GM21619 (cell line): ENCODE measurements around the gene NTRK1.

Source experiments
- ATAC-seq: cut with Tn5 transposase; IDR thresholded peaks from one replicate; pipeline ENCODE4 v1.9.1; 2021; ENCODE audit not compliant: unreplicated experiment

Gene NTRK1

GRCh38 chr1:156895927-156896326 lies 35.3 kb downstream of the NTRK1 start:
- no peak for ATAC-seq

DNA sequence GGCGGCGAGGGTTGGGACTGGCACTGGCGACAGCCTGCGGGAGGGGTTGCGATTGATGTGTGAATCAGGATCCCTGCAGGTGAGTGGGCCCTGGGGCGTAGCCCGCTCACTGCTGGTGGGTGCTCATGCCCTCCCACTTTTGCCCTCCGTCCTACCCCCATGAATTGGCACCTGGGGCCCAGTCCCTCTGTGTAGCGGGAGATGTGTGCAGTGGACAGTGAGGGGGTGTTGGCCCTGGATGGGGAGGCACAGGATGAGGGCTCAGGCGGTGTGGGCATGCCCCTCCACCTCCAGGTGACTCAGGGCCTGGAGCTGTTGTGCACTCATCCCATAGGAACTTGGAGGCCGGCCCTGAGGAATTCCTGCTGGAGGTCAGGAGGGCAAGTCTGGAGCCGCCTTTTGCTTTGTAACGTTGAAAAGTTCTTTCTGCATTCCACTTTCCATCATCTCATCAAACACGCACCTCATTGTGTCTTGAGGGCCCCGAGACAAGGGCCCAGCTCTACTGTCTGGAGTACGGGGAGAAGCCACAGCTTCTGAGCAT lies 35.9 kb downstream of the NTRK1 start:
- ATAC-seq = no peak

GRCh38 chr1:156897078-156897825 lies 36.6 kb downstream of the NTRK1 start:
- ATAC-seq = no peak

DNA sequence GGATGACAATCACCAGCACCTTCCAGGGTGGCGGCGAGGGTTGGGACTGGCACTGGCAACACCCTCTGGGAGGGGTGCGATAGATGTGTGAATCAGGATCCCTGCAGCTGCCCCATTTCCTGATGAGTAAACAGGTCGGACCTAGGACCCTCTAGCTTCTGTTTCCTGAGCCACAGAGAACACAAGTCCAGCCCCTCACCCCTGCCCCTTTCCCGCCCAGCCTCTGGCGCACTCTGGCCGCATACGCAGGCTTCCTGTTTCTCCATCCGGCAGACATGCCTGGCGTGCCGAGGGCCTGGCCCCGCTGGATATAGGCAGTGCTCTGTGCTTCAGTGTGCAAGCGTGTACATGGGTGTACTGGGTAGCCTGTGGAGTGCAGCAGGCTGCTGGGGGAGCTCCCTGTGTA lies 37.5 kb downstream of the NTRK1 start:
- no peak for ATAC-seq

DNA sequence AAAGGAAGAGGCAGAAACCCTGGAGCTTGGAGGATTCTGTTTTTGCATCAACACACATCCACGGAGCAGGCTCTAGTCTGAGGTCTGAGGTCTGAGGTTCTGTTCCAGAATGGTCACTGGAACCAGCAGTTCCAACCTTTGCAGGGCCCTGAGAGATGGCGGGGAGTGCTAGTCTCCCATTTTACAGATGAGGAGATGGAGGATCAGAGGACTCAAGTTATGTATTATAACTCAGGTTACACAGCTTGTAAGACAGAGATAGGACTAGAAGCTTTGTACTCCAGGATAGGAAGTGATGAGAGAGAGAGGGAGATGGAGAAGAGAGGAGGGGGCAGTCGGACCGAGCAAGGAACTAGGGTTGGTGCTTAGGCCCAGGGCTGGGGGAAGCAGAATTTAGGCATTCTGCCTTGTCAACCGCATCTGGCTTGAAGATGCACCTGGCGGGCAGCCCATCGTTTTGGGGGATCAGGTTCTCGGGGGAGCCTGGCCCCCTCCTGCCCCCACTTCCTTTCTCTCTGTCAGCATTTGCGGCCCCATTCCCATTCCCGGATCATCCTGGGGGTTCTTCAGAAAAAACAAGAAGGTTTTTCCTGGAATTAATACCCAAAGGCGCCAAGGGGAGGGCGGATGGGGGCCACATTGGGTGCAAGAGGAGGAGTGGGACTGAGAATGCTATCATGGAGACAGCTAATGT lies 38.5 kb downstream of the NTRK1 start:
- ATAC-seq = no peak

DNA sequence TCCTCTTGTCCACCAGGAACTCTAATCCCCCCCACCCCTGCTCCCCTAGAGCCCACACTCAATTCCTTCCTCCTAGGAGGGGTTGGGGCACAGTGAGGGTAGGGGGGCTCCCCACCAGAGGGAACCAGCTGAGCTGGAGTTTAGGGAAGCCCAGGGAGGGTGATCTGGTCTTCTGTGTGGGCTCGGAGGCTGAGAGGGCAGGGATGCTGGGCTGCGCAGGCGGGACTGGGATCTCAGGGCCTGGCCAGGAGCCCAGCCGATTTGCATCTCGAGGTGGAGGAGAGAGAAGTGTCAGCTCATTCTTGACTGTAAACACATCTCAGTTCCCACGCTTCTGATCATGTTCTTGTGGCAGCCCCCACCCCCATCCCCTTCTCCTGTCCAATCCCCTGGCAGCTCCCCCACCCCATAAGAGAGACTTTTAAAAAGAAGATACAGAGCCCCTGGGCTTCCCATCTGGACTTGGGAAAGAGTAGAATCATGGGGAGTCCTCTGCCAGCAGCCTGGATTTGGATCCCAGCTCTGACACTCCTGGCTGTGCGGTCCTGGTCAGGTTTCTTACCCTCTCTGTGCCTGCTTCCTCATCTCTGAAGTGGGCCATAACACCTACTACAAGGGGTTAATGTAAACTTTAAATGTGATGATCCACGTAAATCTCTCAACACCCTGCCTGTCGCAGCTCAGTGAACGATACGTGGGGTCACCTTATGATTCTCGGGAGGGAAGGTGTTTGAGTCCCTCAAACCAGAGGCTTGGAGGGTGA lies 39.5 kb downstream of the NTRK1 start:
- no peak for ATAC-seq

DNA sequence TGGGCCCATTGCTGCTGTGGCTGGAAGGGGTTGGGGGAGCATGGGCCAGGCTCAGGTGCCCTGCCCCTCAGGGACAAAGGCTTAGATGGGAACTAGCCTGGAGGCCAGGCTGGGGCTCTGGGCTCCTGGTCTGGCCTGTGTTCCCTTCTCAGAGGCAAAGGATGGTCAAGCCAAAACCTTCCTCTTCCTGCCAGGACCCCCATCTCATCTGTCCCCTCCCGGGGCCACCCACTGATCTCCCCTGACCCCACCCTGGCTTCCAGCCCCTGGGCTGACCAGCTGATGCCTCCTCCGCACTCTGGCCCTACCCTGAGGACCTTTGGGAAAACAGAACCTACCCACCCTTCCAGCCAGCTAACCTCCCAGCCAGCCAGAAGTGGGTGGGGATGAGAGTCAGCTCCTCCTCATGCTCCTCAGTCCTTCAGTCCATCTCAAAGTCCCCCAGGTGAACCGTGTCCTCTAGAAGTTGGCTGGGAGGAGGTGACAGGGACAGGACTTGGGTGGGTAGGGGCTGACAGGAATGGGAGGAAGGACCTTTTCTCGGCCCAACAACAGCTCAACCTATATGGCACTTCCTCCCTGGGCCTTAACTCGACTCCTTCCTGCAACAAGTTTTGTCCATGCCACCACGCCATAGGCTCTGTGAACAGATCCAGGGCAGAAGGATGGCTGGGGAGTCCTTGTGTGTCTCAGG lies 40.4 kb downstream of the NTRK1 start:
- no peak for ATAC-seq

GRCh38 chr1:156901590-156901900 lies 40.9 kb downstream of the NTRK1 start:
- no peak for ATAC-seq

GRCh38 chr1:156901966-156902915 lies 41.6 kb downstream of the NTRK1 start:
- ATAC-seq = no peak

DNA sequence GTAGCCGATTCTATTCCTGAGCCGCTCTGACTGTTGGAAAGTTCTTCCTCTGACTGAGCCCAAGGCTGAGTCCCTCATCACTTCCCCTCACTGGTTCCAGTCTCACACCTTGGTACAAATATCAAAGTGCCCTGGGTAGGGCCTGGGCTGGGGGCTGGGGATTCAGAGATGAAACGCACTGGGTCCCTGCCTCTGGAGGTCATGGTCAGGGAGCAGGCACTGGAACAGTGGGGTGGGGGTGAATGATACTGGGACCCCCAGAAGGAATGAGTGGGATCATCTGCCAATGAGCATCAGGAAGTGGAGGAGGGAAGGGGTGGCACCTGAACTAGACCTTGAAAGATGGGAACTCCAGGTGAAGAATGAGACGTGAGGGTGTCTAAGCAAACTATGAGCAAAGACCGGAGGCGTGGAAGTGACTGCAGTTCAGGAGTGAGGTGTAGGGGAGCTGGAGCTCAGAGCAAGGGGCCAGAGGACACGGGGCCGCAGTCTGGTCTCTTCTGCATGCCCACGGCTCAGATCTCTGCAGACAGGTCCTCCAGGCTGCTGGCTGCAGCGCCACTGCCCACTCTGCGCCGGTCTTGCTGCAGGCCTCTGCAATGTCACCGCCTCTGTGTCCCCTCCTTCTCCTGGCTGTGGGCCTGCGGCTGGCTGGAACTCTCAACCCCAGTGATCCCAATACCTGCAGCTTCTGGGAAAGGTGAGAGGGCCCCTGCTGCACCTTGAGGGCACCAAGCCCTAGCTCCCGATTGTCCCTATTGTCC lies 42.8 kb downstream of the NTRK1 start:
- no peak for ATAC-seq

DNA sequence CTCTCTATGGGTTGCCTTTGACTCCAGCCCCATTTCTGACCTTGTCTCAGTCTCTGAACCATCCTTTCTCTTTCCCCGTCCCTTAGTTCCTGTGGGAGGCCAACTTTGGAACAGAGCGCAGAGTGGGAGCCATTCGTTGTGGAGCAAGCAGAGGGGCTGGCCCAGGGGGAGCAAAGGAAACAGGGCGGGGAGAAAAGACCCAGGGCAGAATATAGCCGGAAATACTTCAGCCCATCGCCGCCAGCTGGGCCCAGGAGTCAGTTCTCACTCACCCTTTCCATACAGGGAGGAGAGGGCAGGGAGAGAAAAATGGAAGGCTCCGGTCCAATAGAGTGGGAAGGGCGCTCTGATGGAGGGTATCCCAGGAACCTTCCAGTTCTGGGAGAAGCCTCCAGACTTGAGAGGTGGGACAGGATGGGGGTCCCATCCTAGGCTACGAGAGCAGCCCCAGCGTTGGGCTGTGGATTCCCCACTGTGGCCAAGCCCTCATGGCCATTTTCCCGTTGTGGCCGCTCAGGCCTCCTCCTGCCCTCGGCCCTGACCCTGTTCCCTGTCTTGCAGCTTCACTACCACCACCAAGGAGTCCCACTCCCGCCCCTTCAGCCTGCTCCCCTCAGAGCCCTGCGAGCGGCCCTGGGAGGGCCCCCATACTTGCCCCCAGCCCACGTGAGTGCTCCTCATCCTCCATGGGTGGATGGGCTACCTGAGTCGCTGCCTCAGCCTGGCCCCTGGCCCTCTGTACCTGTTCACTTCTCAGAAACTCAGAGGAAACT lies 43.7 kb downstream of the NTRK1 start:
- ATAC-seq = no peak

DNA sequence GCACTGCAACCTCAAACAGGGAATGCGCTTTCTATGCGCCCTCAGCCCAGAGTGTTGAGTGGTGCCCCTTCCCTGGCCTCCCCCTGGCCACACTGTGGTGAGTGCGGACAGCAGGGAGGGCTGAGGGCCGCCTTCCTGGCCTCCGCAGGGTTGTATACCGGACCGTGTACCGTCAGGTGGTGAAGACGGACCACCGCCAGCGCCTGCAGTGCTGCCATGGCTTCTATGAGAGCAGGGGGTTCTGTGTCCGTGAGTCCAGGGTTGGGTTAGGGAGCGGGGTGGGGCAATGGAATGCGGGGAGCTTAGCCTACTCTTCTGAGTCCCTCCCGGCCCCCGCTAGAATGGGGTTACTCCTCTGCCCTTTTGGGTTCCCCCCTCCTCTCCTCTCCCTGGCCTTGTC lies 44.5 kb downstream of the NTRK1 start:
- ATAC-seq = no peak

GRCh38 chr1:156905651-156906050 lies 45.0 kb downstream of the NTRK1 start:
- no peak for ATAC-seq

- no peak for ATAC-seq
Observed at GRCh38 chr1:156906206-156906906, 45.7 kb downstream of the NTRK1 start.

DNA sequence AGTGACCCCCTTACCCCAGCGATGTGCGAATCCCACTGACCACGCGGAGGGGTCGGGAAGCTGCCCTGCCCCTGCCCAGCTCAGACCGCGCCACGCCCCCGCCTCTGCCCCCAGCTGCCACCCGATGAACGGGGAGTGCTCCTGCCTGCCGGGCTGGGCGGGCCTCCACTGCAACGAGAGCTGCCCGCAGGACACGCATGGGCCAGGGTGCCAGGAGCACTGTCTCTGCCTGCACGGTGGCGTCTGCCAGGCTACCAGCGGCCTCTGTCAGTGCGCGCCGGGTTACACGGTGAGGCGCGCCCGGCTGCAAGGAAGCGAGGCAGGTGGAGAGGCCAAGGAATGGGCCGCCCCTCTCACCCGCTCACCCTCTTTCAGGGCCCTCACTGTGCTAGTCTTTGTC lies 47.9 kb downstream of the NTRK1 start:
- ATAC-seq = no peak

DNA sequence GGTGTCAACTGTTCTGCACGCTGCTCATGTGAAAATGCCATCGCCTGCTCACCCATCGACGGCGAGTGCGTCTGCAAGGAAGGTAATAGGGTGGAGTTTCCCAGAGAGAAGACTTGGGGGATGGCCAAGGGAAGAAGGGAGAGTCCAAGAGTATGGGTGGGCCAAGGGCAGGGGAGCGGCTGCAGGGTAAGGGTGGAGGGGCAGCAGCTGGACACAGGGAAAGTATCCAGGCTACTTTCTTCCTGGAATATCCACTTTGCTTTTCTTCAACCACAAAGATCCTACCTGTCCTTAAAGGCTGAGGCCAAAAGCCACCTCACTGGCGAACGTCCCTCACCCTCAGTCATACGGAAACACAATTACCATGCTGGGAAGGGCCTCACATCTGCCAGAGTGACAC lies 48.3 kb downstream of the NTRK1 start:
- no peak for ATAC-seq

DNA sequence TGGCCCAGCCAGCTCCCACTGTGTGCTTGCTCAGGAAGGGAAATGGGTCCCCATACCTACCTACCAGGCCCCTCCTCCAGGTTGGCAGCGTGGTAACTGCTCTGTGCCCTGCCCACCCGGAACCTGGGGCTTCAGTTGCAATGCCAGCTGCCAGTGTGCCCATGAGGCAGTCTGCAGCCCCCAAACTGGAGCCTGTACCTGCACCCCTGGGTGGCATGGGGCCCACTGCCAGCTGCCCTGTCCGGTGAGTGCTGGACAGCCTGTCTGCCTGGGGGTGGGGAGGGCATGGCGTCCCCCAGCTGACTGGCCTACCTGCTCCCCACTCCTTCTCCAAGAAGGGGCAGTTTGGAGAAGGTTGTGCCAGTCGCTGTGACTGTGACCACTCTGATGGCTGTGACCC lies 49.0 kb downstream of the NTRK1 start:
- no peak for ATAC-seq

- no peak for ATAC-seq
Observed at GRCh38 chr1:156910309-156910782, 49.7 kb downstream of the NTRK1 start.
